Glutamatergic neuron (in vitro differentiated cells): ENCODE results near the gene TUBGCP2. TPM values are rescaled to one million over a fixed set of nuclear protein-coding genes. Genes with fewer than 3 reads are reported as not detected.

Experiments used
- DNase-seq: peaks from one replicate; pipeline ENCODE4 v3.0.0; 2022
- H3K27ac Mint-ChIP-seq: one replicate; pipeline ENCODE4 v1.8.0; 2020; ENCODE audit warnings: mild to moderate bottlenecking, mixed read lengths, inconsistent platforms; ENCODE audit not compliant: unreplicated experiment
- H3K27me3 Mint-ChIP-seq: one replicate; pipeline ENCODE4 v1.8.0; 2020; ENCODE audit warnings: mild to moderate bottlenecking, moderate library complexity, mixed read lengths, inconsistent platforms; ENCODE audit not compliant: unreplicated experiment
- H3K36me3 Mint-ChIP-seq: one replicate; pipeline ENCODE4 v1.8.0; 2020; ENCODE audit warnings: mild to moderate bottlenecking, mixed read lengths, inconsistent platforms; ENCODE audit not compliant: unreplicated experiment
- H3K4me1 Mint-ChIP-seq: one replicate; pipeline ENCODE4 v1.8.0; 2020; ENCODE audit warnings: mild to moderate bottlenecking, low read depth, mixed read lengths, inconsistent platforms; ENCODE audit not compliant: unreplicated experiment
- H3K4me3 Mint-ChIP-seq: one replicate; pipeline ENCODE4 v1.8.0; 2020; ENCODE audit warnings: mild to moderate bottlenecking, mixed read lengths, inconsistent platforms; ENCODE audit not compliant: unreplicated experiment
- H3K9me3 Mint-ChIP-seq: one replicate; pipeline ENCODE4 v1.8.0; 2020; ENCODE audit warnings: mild to moderate bottlenecking, moderate library complexity, mixed read lengths, inconsistent platforms; ENCODE audit not compliant: unreplicated experiment
- CTCF ChIP-seq: fragments of 200-600 bp; sonication (generic); IDR thresholded peaks from one replicate; pipeline ENCODE4 v1.5.0; 2021; ENCODE audit not compliant: partially characterized antibody, unreplicated experiment
- total RNA-seq: library from RNA; stranded (reverse); fragmentation: NEBNext Ultra II Directional; extraction: Animal tissue kit (Norgen Biotek cat#: 25700); gene quantifications from one replicate; pipeline ENCODE4 v1.2.1, GENCODE V29; 2021; ENCODE audit not compliant: unreplicated experiment

Gene TUBGCP2
- total RNA-seq, 1 donor from 2014 or later, result 61.4 TPM

- H3K36me3 Mint-ChIP-seq, result no peaks in the 10 kb centered on the region
- no peak overlapping the region for H3K27ac Mint-ChIP-seq
- H3K4me1 Mint-ChIP-seq, result no peaks in the 10 kb centered on the region
- H3K9me3 Mint-ChIP-seq, result no peaks in the 10 kb centered on the region
- peaks cover 2% of the 10 kb centered on the region for H3K27me3 Mint-ChIP-seq
- no peak overlapping the region for H3K4me3 Mint-ChIP-seq
- DNase-seq, result no peak
- no peak for TF ChIP-seq CTCF
Observed at GRCh38 chr10:133351408-133352318, 43.0 kb upstream of the TUBGCP2 start.

- no peaks in the 10 kb centered on the region for H3K4me1 Mint-ChIP-seq
- no peak for TF ChIP-seq CTCF
- no peaks in the 10 kb centered on the region for H3K9me3 Mint-ChIP-seq
- no peaks in the 10 kb centered on the region for H3K36me3 Mint-ChIP-seq
- H3K4me3 Mint-ChIP-seq, result no peak overlapping the region
- H3K27ac Mint-ChIP-seq, result no peak overlapping the region
- DNase-seq, result no peak
- peaks cover 2% of the 10 kb centered on the region for H3K27me3 Mint-ChIP-seq
Observed at GRCh38 chr10:133350950-133351329, 42.3 kb upstream of the TUBGCP2 start.

- H3K9me3 Mint-ChIP-seq, result peaks cover 2% of the 10 kb centered on the region
Observed at GRCh38 chr10:133350283-133350949, 41.7 kb upstream of the TUBGCP2 start.

GRCh38 chr10:133349577-133350011 lies 40.9 kb upstream of the TUBGCP2 start:
- no peak overlapping the region for H3K4me3 Mint-ChIP-seq
- H3K4me1 Mint-ChIP-seq, result no peaks in the 10 kb centered on the region
- peaks cover 9% of the 10 kb centered on the region for H3K27me3 Mint-ChIP-seq
- H3K27ac Mint-ChIP-seq, result no peak overlapping the region
- TF ChIP-seq CTCF, result no peak
- peaks cover 10% of the 10 kb centered on the region for H3K36me3 Mint-ChIP-seq
- peaks cover 3% of the 10 kb centered on the region for H3K9me3 Mint-ChIP-seq
- DNase-seq, result no peak

More at GRCh38 chr10:133350283-133350949, 41.7 kb upstream of the TUBGCP2 start:
- TF ChIP-seq CTCF, result no peak
- H3K27me3 Mint-ChIP-seq, result peaks cover 3% of the 10 kb centered on the region
- H3K4me3 Mint-ChIP-seq, result no peak overlapping the region
- H3K27ac Mint-ChIP-seq, result no peak overlapping the region
- no peaks in the 10 kb centered on the region for H3K4me1 Mint-ChIP-seq
- H3K36me3 Mint-ChIP-seq, result peaks cover 3% of the 10 kb centered on the region
- no peak for DNase-seq

- H3K27me3 Mint-ChIP-seq, result peaks cover 9% of the 10 kb centered on the region
- no peak overlapping the region for H3K27ac Mint-ChIP-seq
- no peak for TF ChIP-seq CTCF
- H3K9me3 Mint-ChIP-seq, result peaks cover 3% of the 10 kb centered on the region
- H3K4me1 Mint-ChIP-seq, result no peaks in the 10 kb centered on the region
- no peak overlapping the region for H3K4me3 Mint-ChIP-seq
- DNase-seq, result no peak
- H3K36me3 Mint-ChIP-seq, result peaks cover 10% of the 10 kb centered on the region
Observed at GRCh38 chr10:133349160-133349568, 40.5 kb upstream of the TUBGCP2 start.
